SJCRH30 (cell line): Measurements from ENCODE around the gene NOC2L. TPM values are rescaled to one million over a fixed set of nuclear protein-coding genes. Genes with fewer than 3 reads are reported as not detected.
A peak's percentile ranks its signal among the peaks of the same experiment; 100 is the strongest.
"Not testable (repeated sequence)": the region's sequence is repeated elsewhere in the genome, so short reads cannot be mapped to it uniquely, and the experiment has no call there.

ENCODE experiments used
- DNase-seq, 2 experiments: peaks; one replicate each; pipeline ENCODE4 v3.0.0-alpha.2; 2015 to 2020
- H3K27ac ChIP-seq: fragments of 250-450 bp; sonication (Bioruptor Pico); 2 replicates; pipeline ENCODE4 v1.5.1; 2020; ENCODE audit warnings: mild to moderate bottlenecking, moderate library complexity
- H3K27me3 ChIP-seq: fragments of 250-450 bp; sonication (Bioruptor Pico); 2 replicates; pipeline ENCODE4 v1.5.1; 2020; ENCODE audit warnings: mild to moderate bottlenecking, moderate library complexity
- H3K36me3 ChIP-seq: fragments of 250-450 bp; sonication (Bioruptor Pico); 2 replicates; pipeline ENCODE4 v1.5.1; 2020; ENCODE audit warnings: mild to moderate bottlenecking, moderate library complexity
- H3K4me1 ChIP-seq: fragments of 250-450 bp; sonication (Bioruptor Pico); 2 replicates; pipeline ENCODE4 v1.5.1; 2020; ENCODE audit warnings: mild to moderate bottlenecking, moderate library complexity
- H3K4me3 ChIP-seq: fragments of 250-450 bp; sonication (Bioruptor Pico); 2 replicates; pipeline ENCODE4 v1.5.1; 2020; ENCODE audit warnings: mild to moderate bottlenecking, moderate library complexity
- H3K9me3 ChIP-seq: fragments of 250-450 bp; sonication (Bioruptor Pico); replicated peaks from 2 replicates; pipeline ENCODE4 v1.5.1; 2020; ENCODE audit warnings: mild to moderate bottlenecking, moderate library complexity
- total RNA-seq: library from RNA; depleted of rRNA; stranded (reverse); fragments of >200 nt; shearing (Covaris generic); gene quantifications from 2 replicates; pipeline ENCODE4 v1.2.3, GENCODE V29; 2014

NOC2L gene
- total RNA-seq, 1 experiment from 2014 or later, result 147 TPM

DNA sequence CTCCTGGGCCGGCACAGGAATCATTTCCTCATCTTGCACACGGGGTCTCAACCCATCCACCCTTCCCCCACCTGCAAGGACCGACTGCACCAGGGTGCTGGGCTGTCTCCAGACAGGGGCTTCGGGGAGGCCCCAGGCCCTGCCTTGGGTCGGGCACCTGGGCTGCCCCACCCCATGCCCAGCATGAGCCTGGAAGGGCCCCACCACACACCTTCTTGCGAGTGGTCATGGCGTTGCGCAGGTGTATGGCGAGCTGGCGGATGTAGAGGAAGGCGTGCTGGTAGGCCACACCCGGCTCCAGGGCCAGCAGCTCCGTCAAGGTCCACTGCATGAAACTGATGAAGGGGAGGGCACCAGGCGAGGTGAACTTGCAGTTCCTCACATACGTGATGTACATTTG, 6.9 kb downstream of the NOC2L start:
- no peak overlapping the region for H3K4me3 ChIP-seq
- H3K27ac ChIP-seq, result no peak overlapping the region
- H3K4me1 ChIP-seq, result no peaks in the 10 kb centered on the region
- no peaks in the 10 kb centered on the region for H3K9me3 ChIP-seq
- DNase-seq, result no peak
- peaks cover 80% of the 10 kb centered on the region for H3K36me3 ChIP-seq
- no peaks in the 10 kb centered on the region for H3K27me3 ChIP-seq

DNA sequence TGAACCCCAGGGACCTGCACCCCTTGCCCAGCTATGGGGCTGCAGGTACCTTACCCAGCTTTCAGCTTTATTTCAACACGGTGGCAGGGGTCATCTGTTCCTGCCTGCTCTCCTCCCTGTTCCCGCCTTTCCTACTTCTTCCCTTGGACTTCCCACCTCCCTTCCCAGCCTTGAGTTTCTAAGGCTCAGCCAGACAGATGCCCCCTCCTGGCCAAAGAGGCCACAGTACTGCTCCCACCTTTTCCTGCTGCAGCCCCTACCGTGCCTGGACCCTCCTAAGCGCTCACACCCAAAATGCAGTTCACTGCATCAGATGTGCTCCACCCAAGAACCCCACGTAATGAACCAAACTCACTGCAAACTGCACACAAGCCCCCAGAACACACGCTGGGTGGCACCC, 7.7 kb downstream of the NOC2L start:
- peak; percentile 45 to 56 for DNase-seq
- Histone ChIP-seq H3K36me3 (peaks cover 78% of the 10 kb centered on the region), H3K27ac (no peak overlapping the region), H3K4me1 (no peaks in the 10 kb centered on the region), H3K27me3 (no peaks in the 10 kb centered on the region), H3K4me3 (no peak overlapping the region), H3K9me3 (no peaks in the 10 kb centered on the region)

DNA sequence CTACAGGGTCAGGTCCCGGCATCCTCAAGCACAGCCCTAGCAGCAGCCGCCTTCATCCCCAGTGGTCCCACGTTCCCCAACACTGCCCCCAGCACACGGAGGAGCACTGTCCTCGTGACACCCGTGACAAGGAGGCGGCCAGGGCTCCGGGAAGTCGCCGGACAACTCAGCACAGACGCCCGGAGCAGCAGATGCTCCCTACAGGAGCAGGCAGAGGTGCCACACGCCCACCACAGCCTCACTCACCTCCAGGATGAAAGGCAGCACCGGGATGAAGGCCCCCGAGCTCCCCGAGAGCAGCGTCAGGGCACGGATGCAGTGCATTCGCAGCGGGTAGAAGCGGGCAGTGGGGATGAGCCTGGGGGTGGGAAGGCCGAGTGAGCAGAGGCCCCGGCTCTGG, 8.2 kb downstream of the NOC2L start:
- Histone ChIP-seq H3K36me3 (peaks cover 80% of the 10 kb centered on the region), H3K27me3 (no peaks in the 10 kb centered on the region)

DNA sequence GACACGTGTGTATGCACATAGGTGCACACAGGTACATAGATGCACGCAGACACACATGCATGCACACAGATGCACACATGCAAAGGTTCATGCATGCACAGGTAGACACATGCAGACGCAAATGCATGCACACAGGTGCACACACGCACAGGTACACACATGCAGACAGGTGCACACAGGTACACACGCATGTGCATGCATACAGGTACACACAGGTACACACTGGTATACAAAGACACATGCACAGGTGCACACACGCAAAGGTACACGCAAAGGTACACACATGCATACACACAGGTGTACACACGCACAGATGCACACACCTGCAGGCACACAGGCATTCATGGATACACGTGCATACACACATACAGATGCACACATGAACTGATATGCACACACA, 8.8 kb downstream of the NOC2L start:
- no peak overlapping the region for H3K27ac ChIP-seq
- H3K36me3 ChIP-seq, result peaks cover 78% of the 10 kb centered on the region
- no peak overlapping the region for H3K4me3 ChIP-seq
- H3K27me3 ChIP-seq, result no peaks in the 10 kb centered on the region
- peaks cover 8% of the 10 kb centered on the region for H3K4me1 ChIP-seq
- H3K9me3 ChIP-seq, result no peaks in the 10 kb centered on the region
- no peak for DNase-seq

More for the DNA sequence above, 8.2 kb downstream of the NOC2L start:
- H3K9me3 ChIP-seq, result no peaks in the 10 kb centered on the region
- DNase-seq, result no peak
- no peak overlapping the region for H3K4me3 ChIP-seq
- peaks cover 1% of the 10 kb centered on the region; the same call in 1 of the 2 replicates for H3K4me1 ChIP-seq
- H3K27ac ChIP-seq, result no peak overlapping the region

DNA sequence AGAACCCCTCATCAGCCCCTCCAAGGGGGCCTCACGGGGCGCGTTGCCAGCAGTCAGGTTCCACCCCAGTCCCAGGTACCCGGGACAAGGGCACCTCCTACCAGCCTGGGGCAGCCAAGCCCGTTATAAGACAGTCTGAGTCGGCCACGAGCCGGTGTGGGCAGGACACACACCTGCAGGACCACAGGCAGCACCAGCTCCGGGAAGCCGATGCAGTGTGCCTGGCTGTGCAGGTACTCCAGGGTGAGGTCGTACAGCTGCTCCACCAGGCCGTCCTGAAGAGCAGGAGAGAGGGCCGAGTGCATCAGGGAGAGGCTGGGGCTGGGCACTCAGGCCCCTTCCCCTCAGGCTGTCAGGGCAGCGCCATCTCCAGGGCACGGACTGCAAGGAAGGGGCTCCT, 11.1 kb downstream of the NOC2L start:
- H3K27me3 ChIP-seq, result no peaks in the 10 kb centered on the region
- DNase-seq, result no peak
- H3K27ac ChIP-seq, result no peak overlapping the region
- peaks cover 72% of the 10 kb centered on the region for H3K36me3 ChIP-seq
- H3K4me1 ChIP-seq, result peaks cover 25% of the 10 kb centered on the region
- H3K9me3 ChIP-seq, result no peaks in the 10 kb centered on the region
- no peak overlapping the region for H3K4me3 ChIP-seq

DNA sequence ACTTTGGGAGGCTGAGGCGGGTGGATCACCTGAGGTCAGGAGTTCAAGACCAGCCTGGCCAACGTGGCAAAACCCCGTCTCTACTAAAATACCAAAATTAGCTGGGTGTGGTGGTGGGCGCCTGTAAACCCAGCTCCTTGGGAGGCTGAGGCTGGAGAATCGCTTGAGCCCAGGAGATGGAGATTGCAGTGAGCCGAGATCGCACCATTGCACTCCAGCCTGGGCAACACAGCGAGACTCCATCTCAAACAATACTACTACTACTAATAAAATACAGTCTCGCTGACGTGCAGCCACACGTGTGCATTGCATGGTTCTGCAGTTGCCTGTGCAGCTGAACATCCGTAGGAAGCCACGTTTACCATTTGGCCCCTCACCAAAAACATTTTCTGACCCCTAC, 12.2 kb downstream of the NOC2L start:
- peaks cover 25% of the 10 kb centered on the region for H3K4me1 ChIP-seq
- H3K4me3 ChIP-seq, DNase-seq, H3K27me3 ChIP-seq, H3K27ac ChIP-seq, H3K9me3 ChIP-seq: not testable (repeated sequence)
- peaks cover 61% of the 10 kb centered on the region for H3K36me3 ChIP-seq

DNA sequence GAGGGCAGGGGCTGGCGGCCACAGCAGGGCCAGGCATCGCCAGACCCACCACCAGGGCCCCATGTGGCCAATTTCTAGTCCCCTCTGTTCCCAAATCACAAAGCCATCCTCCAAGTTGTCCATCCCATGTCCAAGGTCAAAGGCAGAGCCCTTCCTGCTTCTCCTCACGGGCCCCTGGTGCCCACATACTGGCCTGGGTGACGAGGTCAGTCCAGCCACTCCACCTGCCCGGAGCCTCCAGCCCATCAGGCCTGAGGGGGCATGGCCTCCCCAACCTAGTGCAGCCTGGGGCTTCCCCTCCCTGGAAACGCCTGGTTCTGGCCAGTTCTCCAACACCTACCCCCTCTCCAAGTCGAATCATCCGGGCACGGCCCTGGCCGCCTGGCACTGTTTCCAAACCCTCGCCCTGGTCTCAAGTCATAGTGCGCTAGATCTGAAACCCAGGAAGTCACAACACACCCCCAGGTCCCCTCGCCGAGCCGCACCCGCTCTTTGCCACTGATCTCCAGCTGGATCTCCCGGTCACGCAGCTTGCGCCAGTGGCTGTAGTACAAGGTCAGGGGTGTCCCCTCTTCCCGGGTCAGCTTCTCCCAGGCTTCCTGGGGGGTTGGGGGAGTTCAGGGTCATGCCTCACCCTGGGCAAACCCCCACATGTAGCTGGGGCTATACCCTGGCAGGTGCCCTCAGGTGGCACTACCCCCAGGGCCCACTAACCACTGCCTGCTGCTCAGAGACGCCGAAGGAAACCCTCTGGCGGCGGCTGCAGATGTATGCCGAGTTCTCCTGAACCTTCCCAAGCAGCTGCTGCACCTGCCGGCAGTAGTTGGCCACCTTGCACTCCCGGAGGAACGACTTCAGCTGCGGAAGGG, 13.1 kb downstream of the NOC2L start:
- peaks cover 52% of the 10 kb centered on the region for H3K36me3 ChIP-seq

DNA sequence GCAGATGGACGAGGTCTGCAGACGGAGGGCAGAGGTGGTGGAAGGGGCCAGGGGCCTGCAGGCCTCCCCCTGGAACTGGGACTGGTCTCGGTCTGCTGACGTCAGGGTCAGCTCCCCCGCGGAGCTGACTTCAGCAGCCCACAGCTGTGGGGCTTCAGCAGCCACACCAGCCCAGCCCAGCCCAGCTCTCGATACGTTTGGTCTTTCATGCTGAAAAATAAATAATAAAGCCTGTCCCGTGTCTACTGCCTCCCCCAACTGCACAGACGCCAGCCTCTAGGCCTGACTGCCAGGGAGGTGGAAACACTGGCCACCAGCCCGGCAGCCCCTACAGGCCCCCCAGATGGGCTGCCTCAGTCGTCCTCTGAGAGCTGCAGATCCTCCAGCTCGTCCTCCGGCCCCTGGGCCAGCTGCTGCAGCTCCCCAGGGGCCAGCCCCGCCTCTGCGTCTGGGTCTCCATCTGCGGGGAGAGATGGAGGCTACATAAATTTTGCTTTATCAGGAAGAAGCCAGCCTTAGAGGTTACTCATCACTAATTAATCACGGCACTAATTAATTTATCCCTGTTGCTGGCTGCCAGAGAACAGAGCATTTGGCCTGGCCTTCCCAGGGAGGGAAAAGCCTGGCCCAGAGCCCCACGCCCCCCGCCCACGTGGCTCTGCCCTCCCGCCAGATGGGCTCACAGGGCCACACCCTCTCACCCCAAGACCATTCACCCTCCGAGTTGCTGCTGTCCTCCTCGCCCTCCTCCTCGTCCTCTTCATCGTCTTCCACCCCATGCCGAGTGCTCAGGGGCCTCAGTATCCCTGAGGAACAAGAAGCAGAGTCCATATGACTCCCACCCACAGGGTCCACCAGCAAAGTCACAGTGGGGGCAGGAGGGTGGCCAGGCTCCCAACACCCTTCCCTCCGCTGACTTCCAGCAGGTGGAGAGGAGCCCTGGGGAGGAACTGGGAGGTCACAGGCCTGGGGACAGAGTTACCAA, 14.4 kb downstream of the NOC2L start:
- no peaks in the 10 kb centered on the region for H3K27me3 ChIP-seq
- H3K9me3 ChIP-seq, result no peaks in the 10 kb centered on the region
- peak; percentile 77 to 78 for DNase-seq
- H3K4me1 ChIP-seq, result peaks cover 29% of the 10 kb centered on the region
- no peak overlapping the region for H3K4me3 ChIP-seq
- H3K36me3 ChIP-seq, result peaks cover 40% of the 10 kb centered on the region
- H3K27ac ChIP-seq, result peak overlapping the region; percentile 3; the same call in 1 of the 2 replicates

More for the DNA sequence above, 13.1 kb downstream of the NOC2L start:
- Histone ChIP-seq H3K27ac (no peak overlapping the region), H3K9me3 (no peaks in the 10 kb centered on the region), H3K4me3 (no peak overlapping the region), H3K27me3 (no peaks in the 10 kb centered on the region), H3K4me1 (peaks cover 25% of the 10 kb centered on the region)
- DNase-seq, result no peak

DNA sequence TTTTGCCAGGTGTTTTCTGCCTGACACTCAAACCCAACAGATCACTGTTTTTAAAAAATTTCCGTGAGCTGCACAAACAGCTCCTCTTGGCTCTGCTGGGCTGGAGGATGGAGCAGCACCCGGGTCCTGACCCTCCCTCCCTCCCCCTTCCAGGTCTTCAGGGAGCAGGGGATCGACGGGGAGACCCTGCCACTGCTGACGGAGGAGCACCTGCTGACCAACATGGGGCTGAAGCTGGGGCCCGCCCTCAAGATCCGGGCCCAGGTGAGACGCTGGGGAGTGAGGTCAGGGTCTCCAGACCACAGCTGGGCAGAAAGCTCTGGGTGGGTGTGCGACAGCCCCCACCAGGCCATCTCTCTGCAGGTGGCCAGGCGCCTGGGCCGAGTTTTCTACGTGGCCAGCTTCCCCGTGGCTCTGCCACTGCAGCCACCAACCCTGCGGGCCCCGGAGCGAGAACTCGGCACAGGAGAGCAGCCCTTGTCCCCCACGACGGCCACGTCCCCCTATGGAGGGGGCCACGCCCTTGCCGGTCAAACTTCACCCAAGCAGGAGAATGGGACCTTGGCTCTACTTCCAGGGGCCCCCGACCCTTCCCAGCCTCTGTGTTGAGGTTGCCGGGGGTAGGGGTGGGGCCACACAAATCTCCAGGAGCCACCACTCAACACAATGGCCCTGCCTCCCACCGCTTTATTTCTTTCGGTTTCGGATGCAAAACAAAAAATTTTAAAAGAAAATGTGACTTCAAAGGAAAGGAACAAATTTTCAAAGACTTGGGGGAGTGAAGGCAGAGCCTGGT, 15.3 kb downstream of the NOC2L start:
- H3K4me1 ChIP-seq, result peaks cover 37% of the 10 kb centered on the region
- H3K36me3 ChIP-seq, result peaks cover 37% of the 10 kb centered on the region
- H3K27ac ChIP-seq, result peak overlapping the region; percentile 83; the same call in 1 of the 2 replicates
- H3K27me3 ChIP-seq, result no peaks in the 10 kb centered on the region
- no peak for DNase-seq
- H3K9me3 ChIP-seq, result no peaks in the 10 kb centered on the region
- peak overlapping the region; percentile 65 for H3K4me3 ChIP-seq

DNA sequence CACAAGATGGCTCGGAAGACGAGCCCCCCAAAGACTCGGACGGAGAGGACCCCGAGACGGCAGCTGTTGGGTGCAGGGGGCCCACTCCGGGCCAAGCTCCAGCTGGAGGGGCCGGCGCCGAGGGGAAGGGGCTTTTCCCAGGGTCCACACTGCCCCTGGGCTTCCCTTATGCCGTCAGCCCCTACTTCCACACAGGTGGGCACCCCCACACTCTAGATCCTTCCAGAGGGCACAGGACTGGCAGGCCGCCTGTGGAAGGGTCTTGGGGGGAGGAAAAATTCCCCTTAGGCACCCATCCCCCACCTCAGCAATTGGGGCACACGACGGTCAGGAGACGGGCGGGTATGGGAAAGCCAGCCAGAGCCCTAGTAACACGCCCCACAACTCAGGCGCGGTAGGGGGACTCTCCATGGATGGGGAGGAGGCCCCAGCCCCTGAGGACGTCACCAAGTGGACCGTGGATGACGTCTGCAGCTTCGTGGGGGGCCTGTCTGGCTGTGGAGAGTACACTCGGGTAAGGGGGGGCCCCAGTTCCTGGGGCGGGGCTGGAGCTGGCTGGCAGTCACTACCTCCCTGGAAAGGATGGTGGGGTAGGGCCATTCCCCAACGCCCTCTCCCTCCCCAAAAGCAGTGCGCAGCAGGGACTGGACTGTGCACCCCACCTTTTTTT, 16.1 kb downstream of the NOC2L start:
- DNase-seq, result peak; percentile 83 to 92
- Histone ChIP-seq H3K4me1 (peaks cover 45% of the 10 kb centered on the region), H3K36me3 (peaks cover 36% of the 10 kb centered on the region), H3K27ac (peak overlapping the region; percentile 83), H3K4me3 (peak overlapping the region; percentile 65), H3K27me3 (no peaks in the 10 kb centered on the region), H3K9me3 (no peaks in the 10 kb centered on the region)

DNA sequence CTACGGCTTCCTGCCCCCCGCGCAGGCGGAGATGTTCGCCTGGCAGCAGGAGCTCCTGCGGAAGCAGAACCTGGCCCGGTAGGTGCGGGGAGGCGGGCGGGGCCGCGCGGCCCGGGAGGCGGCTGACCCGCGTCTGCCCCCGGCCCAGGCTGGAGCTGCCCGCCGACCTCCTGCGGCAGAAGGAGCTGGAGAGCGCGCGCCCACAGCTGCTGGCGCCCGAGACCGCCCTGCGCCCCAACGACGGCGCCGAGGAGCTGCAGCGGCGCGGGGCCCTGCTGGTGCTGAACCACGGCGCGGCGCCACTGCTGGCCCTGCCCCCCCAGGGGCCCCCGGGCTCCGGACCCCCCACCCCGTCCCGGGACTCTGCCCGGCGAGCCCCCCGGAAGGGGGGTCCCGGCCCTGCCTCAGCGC, 16.6 kb downstream of the NOC2L start:
- H3K9me3 ChIP-seq, result no peaks in the 10 kb centered on the region
- peaks cover 50% of the 10 kb centered on the region for H3K4me1 ChIP-seq
- H3K27me3 ChIP-seq, result no peaks in the 10 kb centered on the region
- H3K4me3 ChIP-seq, result peak overlapping the region; percentile 65
- DNase-seq, result peak; percentile 62 to 64
- peak overlapping the region; percentile 83 for H3K27ac ChIP-seq
- H3K36me3 ChIP-seq, result peaks cover 30% of the 10 kb centered on the region

DNA sequence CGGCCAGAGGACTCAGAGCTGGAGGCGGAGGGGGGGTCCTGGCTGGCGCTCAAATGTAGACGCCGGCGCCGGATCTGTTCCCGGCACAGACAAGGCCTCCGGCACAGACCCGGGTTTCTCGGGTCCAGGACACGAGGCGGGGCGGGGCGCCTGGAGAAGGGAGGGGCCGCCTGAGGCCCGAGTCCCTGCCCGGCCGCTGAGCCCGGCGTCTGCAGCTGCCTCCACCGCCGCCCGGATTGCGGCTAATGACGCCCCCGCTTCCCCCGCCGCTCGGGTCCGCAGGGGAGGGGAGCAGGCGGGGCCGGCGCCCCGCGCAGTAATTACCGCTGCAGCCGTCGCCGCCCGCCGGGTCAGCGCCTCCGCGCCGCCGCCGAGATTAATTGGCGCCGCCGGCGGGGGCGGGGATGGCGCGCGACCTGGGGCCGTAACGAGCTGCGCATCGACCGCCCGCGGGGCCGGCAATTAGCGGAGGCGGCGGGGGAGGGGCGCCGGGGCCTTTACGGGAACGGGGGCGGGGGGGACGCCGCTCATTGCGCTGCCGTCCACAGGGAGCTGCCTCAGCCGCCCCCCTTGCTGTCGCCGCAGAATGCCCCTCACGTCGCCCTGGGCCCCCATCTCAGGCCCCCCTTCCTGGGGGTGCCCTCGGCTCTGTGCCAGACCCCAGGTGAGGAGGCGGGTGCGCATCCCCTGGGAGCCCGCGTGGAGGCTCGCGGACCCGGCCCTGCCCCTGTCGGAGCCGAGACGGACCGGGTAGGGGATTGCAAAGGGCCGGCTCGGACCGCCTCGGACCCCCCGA, 17.3 kb downstream of the NOC2L start:
- peaks cover 53% of the 10 kb centered on the region for H3K4me1 ChIP-seq
- H3K36me3 ChIP-seq, result peaks cover 23% of the 10 kb centered on the region
- H3K27ac ChIP-seq, result peak overlapping the region; percentile 93
- no peaks in the 10 kb centered on the region for H3K9me3 ChIP-seq
- DNase-seq, result peak; percentile 94 to 96
- H3K4me3 ChIP-seq, result peak overlapping the region; percentile 65
- no peaks in the 10 kb centered on the region for H3K27me3 ChIP-seq

DNA sequence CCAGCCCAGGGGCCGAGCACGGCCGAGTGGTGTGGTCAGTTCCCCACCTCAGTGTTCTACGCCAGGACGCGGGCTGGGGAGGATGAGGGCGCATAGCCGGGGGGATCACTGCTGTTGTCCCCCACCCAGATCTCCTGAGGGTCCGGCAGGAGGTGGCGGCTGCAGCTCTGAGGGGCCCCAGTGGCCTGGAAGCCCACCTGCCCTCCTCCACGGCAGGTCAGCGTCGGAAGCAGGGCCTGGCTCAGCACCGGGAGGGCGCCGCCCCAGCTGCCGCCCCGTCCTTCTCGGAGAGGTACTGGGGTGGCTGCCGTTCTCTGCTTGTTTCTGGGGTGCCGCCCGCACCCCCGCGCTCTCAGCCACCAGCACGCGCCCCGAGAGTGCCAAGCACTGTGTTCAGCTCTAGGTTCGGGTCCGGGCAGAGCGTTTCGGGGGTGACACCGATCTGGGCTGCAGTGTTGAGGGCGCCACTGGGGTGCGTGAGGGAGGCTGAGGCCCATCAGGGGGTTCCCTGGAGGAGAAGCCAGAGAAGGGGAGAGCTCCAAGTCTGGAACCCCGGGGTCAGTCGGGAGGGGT, 18.0 kb downstream of the NOC2L start:
- Histone ChIP-seq H3K36me3 (peaks cover 18% of the 10 kb centered on the region), H3K27me3 (no peaks in the 10 kb centered on the region), H3K4me1 (peaks cover 59% of the 10 kb centered on the region), H3K27ac (peak overlapping the region; percentile 93), H3K9me3 (no peaks in the 10 kb centered on the region), H3K4me3 (peak overlapping the region; percentile 65)
- DNase-seq, result no peak
